Measurements from ENCODE around the gene DMXL2.

Gene DMXL2

DNA sequence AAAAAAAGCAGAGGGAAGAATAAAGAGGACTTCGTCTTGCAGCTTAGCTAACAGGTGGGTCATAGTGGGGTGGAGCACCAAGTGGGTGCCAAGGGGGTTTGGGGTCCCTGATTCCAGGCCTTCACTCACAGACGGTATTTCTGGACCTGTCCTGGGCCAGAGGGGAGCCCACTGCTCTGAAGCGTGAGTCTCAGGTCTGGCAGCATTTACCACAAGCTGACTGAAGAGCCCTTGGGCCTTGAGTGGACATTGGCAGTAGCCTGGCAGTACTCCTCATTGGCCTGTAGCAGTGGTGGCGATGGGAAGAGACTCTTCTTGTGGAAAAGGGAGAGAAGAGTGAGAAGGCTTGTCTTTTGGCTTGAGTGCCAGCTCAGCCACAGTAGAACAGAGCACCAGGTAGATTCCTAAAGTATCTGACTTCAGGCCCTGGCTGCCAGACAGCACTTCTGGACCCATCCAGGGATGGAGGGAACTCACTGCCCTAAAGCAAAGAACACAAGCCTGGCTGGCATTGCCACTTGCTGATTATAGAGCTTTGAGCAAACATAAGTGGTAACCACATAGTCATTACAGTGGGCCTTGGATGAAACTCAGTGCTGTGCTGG is 208.2 kb downstream of the DMXL2 start:
- H3K4me3 ChIP-seq (ENCODE audit: low read depth, low read length): no peak overlapping the region
- TF ChIP-seq, protein P1, sequence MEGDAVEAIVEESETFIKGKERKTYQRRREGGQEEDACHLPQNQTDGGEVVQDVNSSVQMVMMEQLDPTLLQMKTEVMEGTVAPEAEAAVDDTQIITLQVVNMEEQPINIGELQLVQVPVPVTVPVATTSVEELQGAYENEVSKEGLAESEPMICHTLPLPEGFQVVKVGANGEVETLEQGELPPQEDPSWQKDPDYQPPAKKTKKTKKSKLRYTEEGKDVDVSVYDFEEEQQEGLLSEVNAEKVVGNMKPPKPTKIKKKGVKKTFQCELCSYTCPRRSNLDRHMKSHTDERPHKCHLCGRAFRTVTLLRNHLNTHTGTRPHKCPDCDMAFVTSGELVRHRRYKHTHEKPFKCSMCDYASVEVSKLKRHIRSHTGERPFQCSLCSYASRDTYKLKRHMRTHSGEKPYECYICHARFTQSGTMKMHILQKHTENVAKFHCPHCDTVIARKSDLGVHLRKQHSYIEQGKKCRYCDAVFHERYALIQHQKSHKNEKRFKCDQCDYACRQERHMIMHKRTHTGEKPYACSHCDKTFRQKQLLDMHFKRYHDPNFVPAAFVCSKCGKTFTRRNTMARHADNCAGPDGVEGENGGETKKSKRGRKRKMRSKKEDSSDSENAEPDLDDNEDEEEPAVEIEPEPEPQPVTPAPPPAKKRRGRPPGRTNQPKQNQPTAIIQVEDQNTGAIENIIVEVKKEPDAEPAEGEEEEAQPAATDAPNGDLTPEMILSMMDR (IDR thresholded peaks at IDR 0.05; ENCODE audit: low read depth, low read length): no peak

- H3K4me3 ChIP-seq (ENCODE audit: low read depth, low read length): no peak overlapping the region
- TF ChIP-seq, protein P1 (IDR thresholded peaks at IDR 0.05; ENCODE audit: low read depth, low read length): no peak
These were observed 216.7 kb downstream of the DMXL2 start for GRCh38 chr15:51405693-51406523.

GRCh38 chr15:51403946-51404695 is 218.4 kb downstream of the DMXL2 start:
- TF ChIP-seq, protein P1 (IDR thresholded peaks at IDR 0.05; ENCODE audit: low read depth, low read length): no peak
- H3K4me3 ChIP-seq (ENCODE audit: low read depth, low read length): no peak overlapping the region

- TF ChIP-seq, protein P1 (IDR thresholded peaks at IDR 0.05; ENCODE audit: low read depth, low read length): 0 out of 2 replicates have a peak, but pooled peaks have one; percentile 33
- H3K4me3 ChIP-seq (ENCODE audit: low read depth, low read length): no peak overlapping the region
These were observed 219.3 kb downstream of the DMXL2 start for GRCh38 chr15:51403072-51403878.

GRCh38 chr15:51401872-51402517 is 220.6 kb downstream of the DMXL2 start:
- H3K4me3 ChIP-seq (ENCODE audit: low read depth, low read length): no peak overlapping the region
- TF ChIP-seq, protein P1 (IDR thresholded peaks at IDR 0.05; ENCODE audit: low read depth, low read length): peak; percentile 64

GRCh38 chr15:51401051-51401780 is 221.4 kb downstream of the DMXL2 start:
- no peak overlapping the region for H3K4me3 ChIP-seq (ENCODE audit: low read depth, low read length)
- TF ChIP-seq, protein P1 (IDR thresholded peaks at IDR 0.05; ENCODE audit: low read depth, low read length): no peak

Measured in WI38 (cell line).